Dendritic cell treated with granulocyte-macrophage colony-stimulating factor and Interleukin-4, amounts not matched to agents 40 ng/mL and 50 ng/mL, for 4 days (primary cell): Measurements from ENCODE around the gene SEPTIN11.

Experiments used
- H3K27ac Mint-ChIP-seq: one replicate; pipeline ENCODE4 v1.8.0; 2022; ENCODE audit warnings: mild to moderate bottlenecking, mixed read lengths
- H3K27me3 Mint-ChIP-seq: one replicate; pipeline ENCODE4 v1.8.0; 2022; ENCODE audit warnings: mild to moderate bottlenecking, mixed read lengths
- H3K36me3 Mint-ChIP-seq: one replicate; pipeline ENCODE4 v1.8.0; 2022; ENCODE audit warnings: low read depth, mixed read lengths
- H3K4me1 Mint-ChIP-seq: one replicate; pipeline ENCODE4 v1.8.0; 2022; ENCODE audit warnings: low read depth, mixed read lengths
- H3K4me3 Mint-ChIP-seq: one replicate; pipeline ENCODE4 v1.8.0; 2022; ENCODE audit warnings: mild to moderate bottlenecking, moderate library complexity, mixed read lengths
- H3K9me3 Mint-ChIP-seq: one replicate; pipeline ENCODE4 v1.8.0; 2022; ENCODE audit warnings: mixed read lengths
- intact Hi-C: fragments of 100-400 bp; cut with micrococcal nuclease; formaldehyde crosslinking; loops from one replicate; pipeline ENCODE4 v1.15.0; 2022

SEPTIN11 gene

GRCh38 chr4:76943790-76944189 is 5.8 kb upstream of the SEPTIN11 start:
- H3K4me3 Mint-ChIP-seq = no peak overlapping the region
- H3K27ac Mint-ChIP-seq = no peak overlapping the region
- H3K27me3 Mint-ChIP-seq = peaks cover 5% of the 10 kb centered on the region

GRCh38 chr4:76947369-76947768 is 2.2 kb upstream of the SEPTIN11 start:
- Mint-ChIP-seq H3K4me1 (peaks cover 32% of the 10 kb centered on the region), H3K9me3 (no peaks in the 10 kb centered on the region), H3K27ac (no peak overlapping the region), H3K27me3 (peaks cover 16% of the 10 kb centered on the region), H3K4me3 (no peak overlapping the region), H3K36me3 (peaks cover 25% of the 10 kb centered on the region)
- intact Hi-C loops = no loop called here

More at GRCh38 chr4:76943790-76944189, 5.8 kb upstream of the SEPTIN11 start:
- H3K4me1 Mint-ChIP-seq = peaks cover 10% of the 10 kb centered on the region
- peaks cover 2% of the 10 kb centered on the region for H3K36me3 Mint-ChIP-seq
- peaks cover 10% of the 10 kb centered on the region for H3K9me3 Mint-ChIP-seq
- intact Hi-C loops = no loop called here

- Mint-ChIP-seq H3K4me1 (peaks cover 37% of the 10 kb centered on the region), H3K27me3 (peaks cover 16% of the 10 kb centered on the region), H3K27ac (peak overlapping the region; percentile 85), H3K9me3 (no peaks in the 10 kb centered on the region), H3K36me3 (peaks cover 25% of the 10 kb centered on the region), H3K4me3 (peak overlapping the region; percentile 92)
- intact Hi-C loops = loop anchor here (2.0 kb wide), 1 partner anchor 246 kb away; no protein-coding TSS in a partner anchor
These were observed 893 bp upstream of the SEPTIN11 start for GRCh38 chr4:76948443-76949275.

- Mint-ChIP-seq H3K27ac (peak overlapping the region; percentile 85), H3K27me3 (peaks cover 16% of the 10 kb centered on the region), H3K36me3 (peaks cover 25% of the 10 kb centered on the region), H3K4me1 (peaks cover 47% of the 10 kb centered on the region), H3K4me3 (peak overlapping the region; percentile 92), H3K9me3 (no peaks in the 10 kb centered on the region)
- intact Hi-C loops = loop anchor here (2.0 to 5.0 kb wide), 2 partner anchors 56 to 92 kb away; no protein-coding TSS in a partner anchor
These were observed 752 bp downstream of the SEPTIN11 start for GRCh38 chr4:76950052-76950955.

- Mint-ChIP-seq H3K4me1 (peaks cover 50% of the 10 kb centered on the region), H3K27ac (peak overlapping the region; percentile 85), H3K27me3 (peaks cover 16% of the 10 kb centered on the region), H3K4me3 (peak overlapping the region; percentile 92), H3K9me3 (no peaks in the 10 kb centered on the region), H3K36me3 (peaks cover 25% of the 10 kb centered on the region)
- intact Hi-C loops = loop anchor here (2.0 to 5.0 kb wide), 2 partner anchors 56 to 91 kb away; no protein-coding TSS in a partner anchor
These were observed 1.6 kb downstream of the SEPTIN11 start for GRCh38 chr4:76950956-76951671.

- Mint-ChIP-seq H3K27ac (peak overlapping the region; percentile 85), H3K9me3 (no peaks in the 10 kb centered on the region), H3K4me3 (no peak overlapping the region), H3K36me3 (peaks cover 25% of the 10 kb centered on the region), H3K4me1 (peaks cover 50% of the 10 kb centered on the region), H3K27me3 (peaks cover 16% of the 10 kb centered on the region)
- intact Hi-C loops = loop anchor here (2.0 to 5.0 kb wide), 2 partner anchors 55 to 91 kb away; no protein-coding TSS in a partner anchor
These were observed 2.1 kb downstream of the SEPTIN11 start for GRCh38 chr4:76951672-76952010.

- intact Hi-C loops = loop anchor here (5.0 kb wide), 1 partner anchor 90 kb away; no protein-coding TSS in a partner anchor
- H3K4me3 Mint-ChIP-seq = no peak overlapping the region
- H3K9me3 Mint-ChIP-seq = no peaks in the 10 kb centered on the region
- H3K27me3 Mint-ChIP-seq = peaks cover 16% of the 10 kb centered on the region
- H3K27ac Mint-ChIP-seq = no peak overlapping the region
- peaks cover 50% of the 10 kb centered on the region for H3K4me1 Mint-ChIP-seq
- H3K36me3 Mint-ChIP-seq = peaks cover 25% of the 10 kb centered on the region
These were observed 2.5 kb downstream of the SEPTIN11 start for GRCh38 chr4:76952071-76952470.

GRCh38 chr4:76952656-76953582 is 3.4 kb downstream of the SEPTIN11 start:
- Mint-ChIP-seq H3K9me3 (no peaks in the 10 kb centered on the region), H3K27me3 (peaks cover 16% of the 10 kb centered on the region), H3K4me1 (peaks cover 53% of the 10 kb centered on the region), H3K36me3 (peaks cover 25% of the 10 kb centered on the region), H3K4me3 (no peak overlapping the region), H3K27ac (no peak overlapping the region)
- intact Hi-C loops = loop anchor here (5.0 kb wide), 1 partner anchor 89 kb away; no protein-coding TSS in a partner anchor

- no peak overlapping the region for H3K4me3 Mint-ChIP-seq
- intact Hi-C loops = loop anchor here (5.0 kb wide), 1 partner anchor 88 kb away; no protein-coding TSS in a partner anchor
- H3K27ac Mint-ChIP-seq = no peak overlapping the region
- H3K9me3 Mint-ChIP-seq = no peaks in the 10 kb centered on the region
- H3K27me3 Mint-ChIP-seq = peaks cover 9% of the 10 kb centered on the region
- peaks cover 42% of the 10 kb centered on the region for H3K4me1 Mint-ChIP-seq
- H3K36me3 Mint-ChIP-seq = peaks cover 21% of the 10 kb centered on the region
These were observed 4.4 kb downstream of the SEPTIN11 start for GRCh38 chr4:76953956-76954355.

GRCh38 chr4:76954489-76954888 is 4.9 kb downstream of the SEPTIN11 start:
- H3K9me3 Mint-ChIP-seq = no peaks in the 10 kb centered on the region
- H3K4me3 Mint-ChIP-seq = no peak overlapping the region
- peaks cover 16% of the 10 kb centered on the region for H3K36me3 Mint-ChIP-seq
- peaks cover 8% of the 10 kb centered on the region for H3K27me3 Mint-ChIP-seq
- no peak overlapping the region for H3K27ac Mint-ChIP-seq
- intact Hi-C loops = loop anchor here (5.0 kb wide), 1 partner anchor 88 kb away; no protein-coding TSS in a partner anchor
- peaks cover 40% of the 10 kb centered on the region for H3K4me1 Mint-ChIP-seq

- Mint-ChIP-seq H3K27ac (no peak overlapping the region), H3K9me3 (no peaks in the 10 kb centered on the region), H3K4me1 (peaks cover 39% of the 10 kb centered on the region), H3K36me3 (peaks cover 9% of the 10 kb centered on the region), H3K27me3 (peaks cover 8% of the 10 kb centered on the region), H3K4me3 (no peak overlapping the region)
- intact Hi-C loops = no loop called here
These were observed 5.6 kb downstream of the SEPTIN11 start for GRCh38 chr4:76955182-76955581.

GRCh38 chr4:76957004-76957738 is 7.6 kb downstream of the SEPTIN11 start:
- intact Hi-C loops = no loop called here
- H3K27ac Mint-ChIP-seq = no peak overlapping the region
- H3K4me1 Mint-ChIP-seq = peaks cover 26% of the 10 kb centered on the region
- H3K9me3 Mint-ChIP-seq = no peaks in the 10 kb centered on the region
- H3K27me3 Mint-ChIP-seq = no peaks in the 10 kb centered on the region
- no peaks in the 10 kb centered on the region for H3K36me3 Mint-ChIP-seq
- no peak overlapping the region for H3K4me3 Mint-ChIP-seq
